HG03064 (cell line): ENCODE data around the gene SPSB3.

Source experiments
- ATAC-seq: cut with Tn5 transposase; IDR thresholded peaks from one replicate; pipeline ENCODE4 v1.9.1; 2021; ENCODE audit warnings: low read depth; ENCODE audit not compliant: unreplicated experiment

Gene SPSB3

DNA sequence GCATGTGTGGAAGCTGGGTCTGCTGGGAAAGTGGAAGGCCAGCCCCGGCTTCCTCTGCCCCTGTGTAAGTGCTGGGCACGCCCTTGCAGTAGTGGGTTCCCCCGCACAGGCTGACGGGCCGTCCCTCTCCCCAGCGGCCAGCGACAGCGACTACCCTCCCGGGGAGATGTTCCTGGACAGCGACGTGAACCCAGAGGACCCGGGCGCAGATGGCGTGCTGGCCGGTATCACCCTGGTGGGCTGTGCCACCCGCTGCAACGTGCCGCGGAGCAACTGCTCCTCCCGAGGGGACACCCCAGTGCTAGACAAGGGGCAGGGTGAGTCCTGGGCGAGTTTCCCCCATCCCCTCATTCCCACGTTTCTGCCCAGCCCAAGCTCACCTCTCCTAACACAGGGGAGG is 16.5 kb downstream of the SPSB3 start:
- ATAC-seq = no peak

DNA sequence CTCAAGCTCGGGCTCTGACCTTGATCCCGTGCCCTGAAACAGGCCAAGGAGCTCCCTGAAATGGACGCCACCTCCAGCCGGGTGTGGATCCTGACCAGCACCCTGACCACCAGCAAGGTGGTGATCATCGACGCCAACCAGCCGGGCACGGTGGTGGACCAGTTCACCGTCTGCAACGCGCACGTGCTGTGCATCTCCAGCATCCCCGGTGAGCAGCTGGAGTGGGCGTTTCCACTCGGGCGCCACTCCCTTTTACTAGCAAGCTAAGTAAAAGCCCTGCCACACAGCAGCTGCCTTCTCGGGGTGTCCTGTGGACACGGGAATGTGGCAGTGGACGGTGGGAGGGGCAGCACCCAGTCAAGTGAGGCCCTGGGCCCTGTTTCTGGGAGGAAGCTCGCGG is 17.4 kb downstream of the SPSB3 start:
- ATAC-seq = no peak

GRCh38 chr16:1763521-1764511 is 18.6 kb downstream of the SPSB3 start:
- no peak for ATAC-seq

GRCh38 chr16:1762879-1763520 is 19.4 kb downstream of the SPSB3 start:
- no peak for ATAC-seq

GRCh38 chr16:1762196-1762878 is 20.0 kb downstream of the SPSB3 start:
- ATAC-seq = no peak

- no peak for ATAC-seq
Observed at GRCh38 chr16:1761751-1762150, 20.6 kb downstream of the SPSB3 start.

- no peak for ATAC-seq
Observed at GRCh38 chr16:1760911-1761310, 21.5 kb downstream of the SPSB3 start.

DNA sequence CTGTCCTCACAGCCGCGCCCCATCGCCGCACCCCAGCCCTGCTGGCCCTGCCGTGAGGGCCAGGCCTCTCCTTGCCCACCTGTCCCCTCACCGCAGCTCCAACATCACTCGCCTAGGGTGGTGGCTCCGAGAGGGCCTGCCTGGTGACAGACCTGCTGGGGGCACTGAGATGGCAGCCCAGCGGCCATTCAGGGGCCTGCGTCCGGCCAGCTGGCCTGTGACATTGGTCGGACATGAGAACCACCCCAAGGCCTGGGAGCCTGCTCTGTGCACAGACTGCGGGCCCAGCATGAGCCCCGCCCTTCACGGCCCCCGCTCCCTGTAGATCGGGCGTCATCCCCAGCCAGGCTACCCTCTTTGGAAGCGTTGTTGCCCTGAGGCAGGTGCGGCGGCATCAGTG is 22.9 kb downstream of the SPSB3 start:
- no peak for ATAC-seq

DNA sequence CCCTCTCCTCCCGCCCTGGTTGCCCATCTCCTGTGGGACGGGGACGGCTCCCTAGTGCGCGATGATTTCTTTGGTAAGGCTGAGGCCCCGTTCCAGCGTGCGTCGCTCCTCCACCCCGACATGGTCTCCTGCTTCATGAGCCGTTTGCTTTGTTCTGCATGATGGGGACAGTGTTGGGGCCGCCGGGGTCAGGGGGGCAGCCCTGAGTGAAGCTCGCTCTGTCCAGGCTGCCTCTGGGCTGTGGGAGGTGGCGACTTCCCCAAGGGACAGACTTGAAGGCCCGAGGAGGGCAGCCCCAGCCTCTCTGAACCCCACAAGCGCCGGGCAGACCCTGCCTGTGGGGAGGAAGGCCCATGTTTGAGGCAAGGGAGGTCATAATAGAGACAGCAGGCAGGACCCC is 23.4 kb downstream of the SPSB3 start:
- ATAC-seq = no peak

- no peak for ATAC-seq
Observed at GRCh38 chr16:1757714-1758461, 24.5 kb downstream of the SPSB3 start.

GRCh38 chr16:1754204-1754603 is 28.2 kb downstream of the SPSB3 start:
- no peak for ATAC-seq

- ATAC-seq = no peak
Observed at GRCh38 chr16:1752853-1753252, 29.5 kb downstream of the SPSB3 start.

- no peak for ATAC-seq
Observed at GRCh38 chr16:1751946-1752345, 30.4 kb downstream of the SPSB3 start.

DNA sequence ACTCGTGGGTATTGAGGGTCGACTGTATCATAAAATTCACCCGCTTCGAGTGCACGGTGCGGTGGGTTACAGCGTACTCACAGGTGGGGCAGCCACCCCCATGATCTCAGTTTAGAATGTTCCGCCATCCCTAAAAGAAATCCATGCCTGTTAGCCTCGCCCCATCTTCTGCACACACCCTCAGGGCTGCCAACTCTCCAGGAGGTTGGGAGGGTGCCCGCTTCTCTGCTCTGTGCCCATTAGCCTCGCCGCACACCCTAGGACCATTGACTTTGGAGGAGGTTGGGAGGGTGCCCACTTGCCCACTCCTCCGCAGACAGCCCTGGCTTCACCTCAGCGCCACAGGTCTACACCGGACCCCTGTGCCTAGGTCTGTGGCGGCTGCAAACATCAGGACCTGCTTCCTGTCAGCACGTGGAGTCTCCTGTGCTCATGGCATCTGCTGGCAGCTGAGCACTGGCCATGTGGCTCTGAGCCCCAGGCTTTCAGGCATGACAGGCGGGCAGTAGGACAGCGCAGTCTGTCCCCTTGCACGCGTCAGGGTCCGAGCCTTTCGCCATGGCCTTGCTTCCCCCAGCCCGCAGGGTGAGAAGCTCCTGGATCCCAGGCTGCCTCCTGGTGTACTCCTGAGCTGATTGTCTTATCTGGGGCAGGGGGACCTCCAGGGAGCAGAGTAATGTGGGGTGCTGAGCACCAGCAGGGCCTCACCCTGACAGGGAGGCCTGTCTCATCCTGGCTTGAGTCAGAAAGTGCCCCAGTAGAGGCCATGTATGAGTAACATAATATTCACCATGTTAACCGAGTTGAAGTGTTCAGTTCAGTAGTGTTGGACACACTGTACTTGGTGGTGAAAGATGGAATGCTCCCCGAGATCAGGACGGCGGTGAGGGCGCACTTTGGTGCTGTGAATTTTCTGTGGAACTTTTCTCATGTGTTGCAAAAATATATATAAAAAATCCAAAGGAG is 32.9 kb downstream of the SPSB3 start:
- ATAC-seq = no peak

DNA sequence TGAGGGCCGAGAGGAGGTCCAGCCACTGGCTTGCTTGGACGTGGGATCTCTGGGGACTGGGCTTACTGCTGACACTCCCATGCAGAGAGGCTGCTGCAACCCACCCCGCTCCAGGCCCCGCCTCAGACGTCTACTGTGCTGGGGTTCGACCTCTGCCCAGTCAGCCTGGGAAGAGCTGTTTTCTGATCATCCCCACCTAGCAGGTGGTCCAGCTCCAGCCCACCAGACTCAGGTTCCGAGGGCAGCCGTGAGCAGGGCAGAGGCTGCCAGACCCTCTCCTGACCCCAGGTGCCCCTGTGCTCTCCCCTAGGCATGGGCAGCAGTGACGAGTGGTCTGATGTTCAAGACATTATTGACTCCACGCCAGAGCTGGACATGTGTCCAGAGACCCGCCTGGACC is 34.4 kb downstream of the SPSB3 start:
- ATAC-seq = no peak

- no peak for ATAC-seq
Observed at GRCh38 chr16:1746693-1747195, 35.6 kb downstream of the SPSB3 start.

DNA sequence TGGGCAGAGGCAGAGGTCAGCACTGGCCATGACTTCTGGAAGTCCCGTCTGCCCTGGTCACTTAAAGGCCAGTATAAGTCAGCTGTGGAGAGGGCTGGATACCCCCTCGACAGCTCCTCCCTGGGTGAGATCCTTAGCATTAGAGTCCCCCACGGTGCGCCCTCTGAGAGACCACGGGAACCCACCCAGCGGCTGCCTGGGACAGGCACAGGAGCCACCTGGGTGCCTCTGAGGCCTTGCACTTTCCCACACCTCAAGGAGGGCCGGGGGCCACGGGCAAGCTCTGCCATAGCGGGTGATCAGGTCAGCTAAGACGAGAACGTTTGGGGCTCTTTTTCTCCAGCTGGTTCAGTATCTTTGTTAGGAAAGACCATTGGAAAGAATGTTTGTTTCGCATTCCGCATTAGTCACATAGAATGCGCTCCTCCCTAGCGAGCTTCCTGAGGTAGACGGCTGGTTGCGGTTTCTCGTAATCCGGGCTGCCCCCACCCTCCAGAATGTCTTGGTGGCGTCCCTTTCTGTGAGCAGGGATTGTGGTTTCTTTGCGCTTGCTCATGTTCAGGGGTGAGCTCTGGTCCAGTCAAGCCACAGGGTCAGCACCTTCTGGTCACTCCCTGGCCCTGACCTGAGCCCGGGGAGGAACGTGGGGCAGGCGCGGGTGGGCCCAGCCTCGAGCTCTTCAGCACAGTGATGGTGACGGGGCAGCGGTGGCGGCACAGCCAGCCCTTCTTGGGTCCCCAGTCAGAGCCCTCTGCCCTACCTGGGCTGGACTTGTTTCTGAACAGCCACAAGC is 36.3 kb downstream of the SPSB3 start:
- ATAC-seq = no peak

DNA sequence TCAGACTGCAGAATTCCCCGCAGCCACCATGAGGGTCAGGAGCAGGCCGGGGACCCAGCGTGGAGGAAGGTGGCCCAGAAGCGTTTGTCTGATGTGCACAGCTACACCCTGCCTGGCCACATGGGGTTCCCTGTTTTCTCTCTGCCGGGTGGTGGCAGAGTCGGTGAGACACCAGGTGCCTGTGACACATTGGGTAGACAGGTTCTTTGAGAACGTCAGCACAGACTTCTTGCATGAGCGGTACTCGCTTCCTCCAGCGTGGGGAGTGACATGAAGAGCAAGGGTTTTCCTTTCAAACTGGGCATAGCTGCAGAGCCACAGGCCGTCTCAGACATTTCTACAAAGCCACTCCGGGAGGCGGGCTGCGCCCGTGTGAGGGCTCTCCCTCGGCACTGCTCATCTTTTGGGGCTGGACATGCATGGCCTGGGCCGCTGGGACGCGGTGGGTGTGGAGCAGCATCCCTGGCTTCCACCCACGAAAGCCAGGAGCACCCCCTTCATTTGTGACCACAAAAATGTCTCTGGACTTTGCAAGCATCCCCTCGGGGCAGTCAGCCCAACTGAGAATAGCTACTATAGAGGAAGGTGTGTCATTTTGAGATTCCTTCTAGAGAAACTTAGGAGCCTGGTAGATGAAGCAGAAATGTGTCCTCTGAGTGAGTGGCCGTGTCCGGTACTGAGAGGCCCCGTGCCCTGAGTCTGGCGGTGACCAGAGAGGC is 37.0 kb downstream of the SPSB3 start:
- no peak for ATAC-seq
